ENCODE measurements around the gene HMX1. TPM values are rescaled to one million over a fixed set of nuclear protein-coding genes. Genes with fewer than 3 reads are reported as not detected.

Gene HMX1
- total RNA-seq, 1 experiment from 2014 or later = 0.20 TPM

DNA sequence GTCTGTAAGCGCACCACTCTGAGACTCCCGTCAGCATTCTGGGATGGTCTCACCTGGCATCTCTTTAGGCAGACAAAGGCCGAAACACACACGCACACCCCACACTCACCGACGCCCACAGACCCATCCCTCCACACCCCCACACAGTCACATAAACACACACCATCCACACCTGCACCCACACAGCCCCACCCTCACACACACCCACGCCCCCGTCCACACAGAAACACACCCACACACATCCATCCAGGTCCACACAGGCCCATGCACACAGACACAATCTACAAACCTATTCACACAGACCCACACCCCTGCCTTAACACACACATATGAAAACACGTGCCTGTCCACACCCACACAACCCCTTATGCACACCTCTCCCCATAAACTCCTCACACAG is 9.2 kb upstream of the HMX1 start:
- intact Hi-C loops (cut with micrococcal nuclease; ENCODE audit: unreplicated experiment) = no loop called here
- H3K36me3 Mint-ChIP-seq (ENCODE audit: insufficient read depth, unreplicated experiment) = no peaks in the 10 kb centered on the region

DNA sequence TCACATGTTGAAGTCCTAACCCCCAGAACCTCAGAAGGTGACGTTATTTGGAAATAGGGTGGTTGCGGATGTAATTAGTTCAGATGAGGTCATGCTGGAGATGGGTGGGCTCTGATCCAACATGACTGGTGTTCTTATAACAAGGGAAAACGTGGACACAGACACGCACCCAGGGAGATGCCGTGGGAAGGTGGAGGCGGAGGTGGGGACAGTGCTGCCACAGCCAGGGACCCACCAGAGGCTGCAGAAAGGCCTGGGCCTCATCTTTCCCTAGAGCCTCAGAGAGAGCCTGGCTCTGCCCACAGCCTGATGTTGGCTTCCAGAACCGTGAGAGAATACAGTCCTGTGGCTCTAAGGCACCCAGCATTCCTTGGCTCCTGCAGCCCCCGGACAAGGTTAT is 7.9 kb upstream of the HMX1 start:
- Mint-ChIP-seq H3K9me3 (ENCODE audit: unreplicated experiment) (no peaks in the 10 kb centered on the region), H3K27me3 (ENCODE audit: insufficient read depth, unreplicated experiment) (peaks cover 30% of the 10 kb centered on the region), H3K36me3 (ENCODE audit: insufficient read depth, unreplicated experiment) (no peaks in the 10 kb centered on the region), H3K4me3 (ENCODE audit: unreplicated experiment) (no peak overlapping the region), H3K4me1 (ENCODE audit: low read depth, unreplicated experiment) (no peaks in the 10 kb centered on the region), H3K27ac (ENCODE audit: unreplicated experiment) (no peak overlapping the region)
- no peak overlapping the region for H3K4me3 ChIP-seq (ENCODE audit: low read depth, low read length)
- H3K27me3 ChIP-seq (replicated peaks; ENCODE audit: control insufficient read depth, insufficient read depth, low read length) = no peaks in the 10 kb centered on the region
- no peaks in the 10 kb centered on the region for H3K36me3 ChIP-seq (ENCODE audit: control insufficient read depth, insufficient read depth, low read length)
- intact Hi-C loops (cut with micrococcal nuclease; ENCODE audit: unreplicated experiment) = no loop called here
- CTCF ChIA-PET = no interaction called here
- no peaks in the 10 kb centered on the region for H3K9me3 ChIP-seq
- H3K4me1 ChIP-seq = no peaks in the 10 kb centered on the region
- no TSS peak for BruUV-seq (replicated peaks)
- POLR2A ChIA-PET = no interaction called here
- TF ChIP-seq, protein P1, sequence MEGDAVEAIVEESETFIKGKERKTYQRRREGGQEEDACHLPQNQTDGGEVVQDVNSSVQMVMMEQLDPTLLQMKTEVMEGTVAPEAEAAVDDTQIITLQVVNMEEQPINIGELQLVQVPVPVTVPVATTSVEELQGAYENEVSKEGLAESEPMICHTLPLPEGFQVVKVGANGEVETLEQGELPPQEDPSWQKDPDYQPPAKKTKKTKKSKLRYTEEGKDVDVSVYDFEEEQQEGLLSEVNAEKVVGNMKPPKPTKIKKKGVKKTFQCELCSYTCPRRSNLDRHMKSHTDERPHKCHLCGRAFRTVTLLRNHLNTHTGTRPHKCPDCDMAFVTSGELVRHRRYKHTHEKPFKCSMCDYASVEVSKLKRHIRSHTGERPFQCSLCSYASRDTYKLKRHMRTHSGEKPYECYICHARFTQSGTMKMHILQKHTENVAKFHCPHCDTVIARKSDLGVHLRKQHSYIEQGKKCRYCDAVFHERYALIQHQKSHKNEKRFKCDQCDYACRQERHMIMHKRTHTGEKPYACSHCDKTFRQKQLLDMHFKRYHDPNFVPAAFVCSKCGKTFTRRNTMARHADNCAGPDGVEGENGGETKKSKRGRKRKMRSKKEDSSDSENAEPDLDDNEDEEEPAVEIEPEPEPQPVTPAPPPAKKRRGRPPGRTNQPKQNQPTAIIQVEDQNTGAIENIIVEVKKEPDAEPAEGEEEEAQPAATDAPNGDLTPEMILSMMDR (IDR thresholded peaks at IDR 0.05; ENCODE audit: insufficient read depth in 1 of 2, low read depth in 1 of 2, low read length in 1 of 2, severe bottlenecking in 1 of 2, unreplicated experiment in 1 of 2) = no peak
- no peak for DNase-seq

More for the DNA sequence above, 9.2 kb upstream of the HMX1 start:
- H3K4me1 Mint-ChIP-seq (ENCODE audit: low read depth, unreplicated experiment) = no peaks in the 10 kb centered on the region
- H3K9me3 ChIP-seq = no peaks in the 10 kb centered on the region
- ChIA-PET CTCF (no interaction called here), POLR2A (no interaction called here)
- TF ChIP-seq, protein P1 (IDR thresholded peaks at IDR 0.05; ENCODE audit: insufficient read depth in 1 of 2, low read depth in 1 of 2, low read length in 1 of 2, severe bottlenecking in 1 of 2, unreplicated experiment in 1 of 2) = no peak
- no peak overlapping the region for H3K4me3 Mint-ChIP-seq (ENCODE audit: unreplicated experiment)
- peaks cover 19% of the 10 kb centered on the region for H3K27me3 Mint-ChIP-seq (ENCODE audit: insufficient read depth, unreplicated experiment)
- no peak overlapping the region for H3K27ac Mint-ChIP-seq (ENCODE audit: unreplicated experiment)
- no peaks in the 10 kb centered on the region for H3K36me3 ChIP-seq (ENCODE audit: control insufficient read depth, insufficient read depth, low read length)
- no peak for DNase-seq
- no peaks in the 10 kb centered on the region for H3K4me1 ChIP-seq
- no peaks in the 10 kb centered on the region for H3K27me3 ChIP-seq (replicated peaks; ENCODE audit: control insufficient read depth, insufficient read depth, low read length)
- H3K9me3 Mint-ChIP-seq (ENCODE audit: unreplicated experiment) = no peaks in the 10 kb centered on the region
- no TSS peak for BruUV-seq (replicated peaks)
- no peak overlapping the region for H3K4me3 ChIP-seq (ENCODE audit: low read depth, low read length)

DNA sequence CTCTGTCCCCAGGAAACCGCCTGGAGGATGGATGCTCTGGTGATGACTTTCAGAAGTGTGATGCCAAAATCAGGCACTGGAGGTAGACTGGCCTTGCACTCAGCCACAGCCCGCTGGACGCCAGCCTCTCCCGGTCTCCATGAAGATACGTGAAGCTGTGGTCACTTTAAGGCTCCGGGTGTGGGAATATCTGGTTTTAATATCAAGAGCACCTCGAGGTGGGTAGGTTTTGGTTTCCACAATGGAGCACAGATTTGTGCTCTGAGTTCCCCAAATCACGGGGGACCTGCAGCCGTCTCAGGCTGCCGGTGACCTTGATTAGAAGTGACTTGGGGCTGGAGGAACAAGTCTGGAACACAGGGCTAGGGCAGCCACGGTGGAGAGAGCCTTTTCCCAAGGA is 6.8 kb upstream of the HMX1 start:
- Mint-ChIP-seq H3K4me3 (ENCODE audit: unreplicated experiment) (no peak overlapping the region), H3K36me3 (ENCODE audit: insufficient read depth, unreplicated experiment) (no peaks in the 10 kb centered on the region), H3K4me1 (ENCODE audit: low read depth, unreplicated experiment) (no peaks in the 10 kb centered on the region), H3K9me3 (ENCODE audit: unreplicated experiment) (no peaks in the 10 kb centered on the region), H3K27ac (ENCODE audit: unreplicated experiment) (no peak overlapping the region), H3K27me3 (ENCODE audit: insufficient read depth, unreplicated experiment) (peaks cover 30% of the 10 kb centered on the region)
- ChIA-PET POLR2A (no interaction called here), CTCF (no interaction called here)
- H3K9me3 ChIP-seq = no peaks in the 10 kb centered on the region
- intact Hi-C loops (cut with micrococcal nuclease; ENCODE audit: unreplicated experiment) = no loop called here
- TF ChIP-seq, protein P1 (IDR thresholded peaks at IDR 0.05; ENCODE audit: insufficient read depth in 1 of 2, low read depth in 1 of 2, low read length in 1 of 2, severe bottlenecking in 1 of 2, unreplicated experiment in 1 of 2) = no peak
- no peak for DNase-seq
- H3K36me3 ChIP-seq (ENCODE audit: control insufficient read depth, insufficient read depth, low read length) = no peaks in the 10 kb centered on the region
- H3K27me3 ChIP-seq (replicated peaks; ENCODE audit: control insufficient read depth, insufficient read depth, low read length) = no peaks in the 10 kb centered on the region
- H3K4me3 ChIP-seq (ENCODE audit: low read depth, low read length) = no peak overlapping the region
- BruUV-seq (replicated peaks) = no TSS peak
- no peaks in the 10 kb centered on the region for H3K4me1 ChIP-seq

Measured in Caco-2 (cell line).